Upper lobe of right lung (tissue), 1 donor: ENCODE data around the gene PEX19. TPM values are rescaled to one million over a fixed set of nuclear protein-coding genes. Genes with fewer than 3 reads are reported as not detected.

Source experiments
- ATAC-seq: fragments of 200-7000 bp; cut with Tn5 transposase; one replicate; pipeline ENCODE4 v1.9.1; 2020; ENCODE audit warnings: mild to moderate bottlenecking, moderate library complexity
- DNase-seq: peaks from one replicate; pipeline ENCODE4 v3.0.0-alpha.2; 2020
- H3K27ac ChIP-seq: fragments of 200-600 bp; one replicate; pipeline ENCODE4 v1.8.0; 2022
- H3K27me3 ChIP-seq: fragments of 200-600 bp; one replicate; pipeline ENCODE4 v1.8.0; 2022; ENCODE audit warnings: mild to moderate bottlenecking
- H3K36me3 ChIP-seq: fragments of 200-600 bp; one replicate; pipeline ENCODE4 v1.8.0; 2022
- H3K4me1 ChIP-seq: fragments of 200-600 bp; one replicate; pipeline ENCODE4 v1.8.0; 2022
- H3K4me3 ChIP-seq: fragments of 200-600 bp; one replicate; pipeline ENCODE4 v1.8.0; 2022; ENCODE audit warnings: mild to moderate bottlenecking
- H3K9me3 ChIP-seq: fragments of 200-600 bp; one replicate; pipeline ENCODE4 v1.8.0; 2022
- intact Hi-C: fragments of 100-400 bp; cut with DNase I; formaldehyde crosslinking; loops from one replicate; pipeline ENCODE4 v1.11.0; 2022
- total RNA-seq: library from RNA; stranded (reverse); fragmentation: NEBNext Ultra II Directional; extraction: Animal tissue kit (Norgen Biotek cat#: 25700); gene quantifications from one replicate; pipeline ENCODE4 v1.2.1, GENCODE V29; 2021
- TF ChIP-seq, protein P1 (sequence below): fragments of 200-600 bp; IDR thresholded peaks from one replicate; pipeline ENCODE4 v1.8.0; 2022; ENCODE audit warnings: antibody characterized with exemption
- donor health status: DM: no; HTN: yes; CAD: no; lungs with severe emphysema.

Gene PEX19
- total RNA-seq, 1 donor from 2014 or later: 64.2 TPM

DNA sequence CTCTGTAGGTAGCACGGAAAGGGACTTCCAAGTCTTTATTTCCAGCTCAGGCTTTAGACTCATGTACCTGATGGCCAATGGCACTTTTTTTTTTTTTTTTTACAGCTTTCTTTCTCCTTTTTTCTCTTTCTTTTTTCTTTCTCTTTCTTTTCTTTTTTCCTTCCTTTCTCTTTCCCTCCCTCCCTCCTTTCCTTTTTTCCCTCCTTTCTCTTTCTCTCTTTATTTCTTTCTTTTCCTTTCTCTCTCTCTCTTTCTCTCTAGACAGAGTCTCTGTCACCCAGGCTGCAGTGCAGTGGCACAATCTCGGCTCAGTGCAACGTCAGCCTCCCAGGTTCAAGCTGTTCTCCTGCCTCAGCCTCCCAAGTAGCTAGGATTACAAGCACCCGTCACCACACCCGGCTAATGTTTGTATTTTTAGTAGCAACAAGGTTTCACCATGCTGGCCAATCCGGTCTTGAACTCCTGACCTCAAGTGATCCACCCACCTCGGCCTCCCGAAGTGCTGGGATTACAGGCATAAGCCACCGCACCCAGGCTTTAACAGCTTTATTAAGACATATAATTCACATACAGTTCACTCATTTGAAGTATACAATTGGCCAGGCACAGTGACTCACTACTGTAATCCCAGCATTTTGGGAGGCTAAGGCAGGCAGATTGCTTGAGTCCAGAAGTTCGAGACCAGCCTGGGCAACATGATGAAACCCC is 17.5 kb downstream of the PEX19 start:
- H3K4me1 ChIP-seq: peaks cover 3% of the 10 kb centered on the region
- H3K4me3 ChIP-seq: no peak overlapping the region
- H3K9me3 ChIP-seq: no peaks in the 10 kb centered on the region
- TF ChIP-seq, protein P1, sequence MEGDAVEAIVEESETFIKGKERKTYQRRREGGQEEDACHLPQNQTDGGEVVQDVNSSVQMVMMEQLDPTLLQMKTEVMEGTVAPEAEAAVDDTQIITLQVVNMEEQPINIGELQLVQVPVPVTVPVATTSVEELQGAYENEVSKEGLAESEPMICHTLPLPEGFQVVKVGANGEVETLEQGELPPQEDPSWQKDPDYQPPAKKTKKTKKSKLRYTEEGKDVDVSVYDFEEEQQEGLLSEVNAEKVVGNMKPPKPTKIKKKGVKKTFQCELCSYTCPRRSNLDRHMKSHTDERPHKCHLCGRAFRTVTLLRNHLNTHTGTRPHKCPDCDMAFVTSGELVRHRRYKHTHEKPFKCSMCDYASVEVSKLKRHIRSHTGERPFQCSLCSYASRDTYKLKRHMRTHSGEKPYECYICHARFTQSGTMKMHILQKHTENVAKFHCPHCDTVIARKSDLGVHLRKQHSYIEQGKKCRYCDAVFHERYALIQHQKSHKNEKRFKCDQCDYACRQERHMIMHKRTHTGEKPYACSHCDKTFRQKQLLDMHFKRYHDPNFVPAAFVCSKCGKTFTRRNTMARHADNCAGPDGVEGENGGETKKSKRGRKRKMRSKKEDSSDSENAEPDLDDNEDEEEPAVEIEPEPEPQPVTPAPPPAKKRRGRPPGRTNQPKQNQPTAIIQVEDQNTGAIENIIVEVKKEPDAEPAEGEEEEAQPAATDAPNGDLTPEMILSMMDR: no peak
- no peak overlapping the region for H3K27ac ChIP-seq
- ATAC-seq (no peak), DNase-seq (no peak)
- H3K36me3 ChIP-seq: no peaks in the 10 kb centered on the region
- no peaks in the 10 kb centered on the region for H3K27me3 ChIP-seq
- intact Hi-C loops: no loop called here

DNA sequence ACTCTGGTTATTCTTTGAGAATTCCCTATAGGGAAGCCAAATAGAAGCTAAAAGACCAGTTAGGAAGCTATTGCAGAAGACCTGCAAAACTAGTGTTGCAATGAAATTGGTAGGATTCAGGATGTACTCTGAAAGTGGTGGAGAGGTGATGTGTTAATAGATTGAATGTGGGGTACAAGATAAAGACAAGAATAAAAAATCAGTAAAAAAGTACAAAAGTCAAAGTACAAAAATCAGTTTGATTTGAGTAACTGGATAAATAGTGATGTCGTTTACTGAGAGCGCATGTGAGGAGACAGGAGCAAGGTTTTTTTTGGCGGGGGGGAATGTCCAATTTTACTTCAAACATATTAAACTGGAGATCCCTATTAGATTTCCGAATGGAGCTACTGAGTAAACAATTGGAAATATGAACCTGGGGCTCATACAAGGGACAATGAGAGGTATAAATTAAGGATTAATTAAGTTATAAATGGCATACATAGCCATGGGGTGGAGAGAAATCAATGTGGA is 20.1 kb downstream of the PEX19 start:
- no peak for ATAC-seq
- Histone ChIP-seq H3K27ac (no peak overlapping the region), H3K9me3 (no peaks in the 10 kb centered on the region), H3K4me3 (no peak overlapping the region), H3K36me3 (no peaks in the 10 kb centered on the region), H3K4me1 (peaks cover 19% of the 10 kb centered on the region), H3K27me3 (no peaks in the 10 kb centered on the region)
- TF ChIP-seq, protein P1: no peak
- no peak for DNase-seq
- intact Hi-C loops: no loop called here

DNA sequence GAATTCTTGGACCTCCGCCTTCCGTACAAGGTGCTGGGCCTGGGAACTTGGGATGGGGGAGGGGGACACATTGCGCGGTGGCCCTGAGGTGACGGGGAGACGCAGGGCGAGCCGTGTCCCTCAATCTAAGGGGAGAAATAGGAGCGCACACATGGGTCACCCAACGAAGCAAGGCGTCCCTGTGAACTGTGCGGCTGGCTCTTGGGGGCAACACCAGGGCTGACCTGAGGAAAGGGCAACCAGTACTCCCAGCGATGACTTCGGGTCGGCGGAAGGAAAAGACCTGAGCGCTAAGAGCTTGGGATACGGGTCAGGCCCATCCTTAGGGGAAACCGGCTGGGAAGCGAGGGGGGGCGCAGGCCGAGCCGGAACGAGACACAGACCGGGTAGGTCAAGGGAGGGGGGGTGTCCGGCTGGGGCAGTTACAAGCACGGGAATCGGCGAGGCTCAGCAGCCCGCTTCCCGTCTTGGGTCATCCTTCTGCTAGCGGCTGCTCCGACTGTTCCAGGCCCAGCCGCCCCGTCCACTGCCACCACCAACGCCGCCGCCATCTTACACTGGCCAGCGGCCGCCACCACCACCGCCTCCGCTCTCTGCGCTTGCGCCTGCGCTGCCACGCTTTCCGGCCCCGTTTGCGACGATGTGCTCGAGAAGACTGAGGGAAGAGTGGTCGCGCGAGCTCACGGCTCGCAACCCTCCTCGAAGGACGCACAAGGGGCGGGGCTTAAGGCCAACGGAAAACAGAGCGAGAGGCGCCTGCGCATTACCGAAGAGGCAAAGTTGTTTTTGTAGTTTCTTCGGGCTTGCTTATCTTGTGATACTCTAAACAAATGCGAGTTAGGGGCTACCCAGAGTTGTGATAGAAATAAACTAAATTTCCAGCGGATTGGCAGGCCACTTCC is 22.8 kb downstream of the PEX19 start, which contains the start of gene DCAF8:
DCAF8 (minus strand) TSS at position 657 of the 902 bp plus-strand sequence. CDS start 18,541 bp downstream, outside the sequence.
- peak within 1 kb of the TSS; percentile 91 for H3K4me3 ChIP-seq
- TF ChIP-seq, protein P1: no peak
- DNase-seq: peak; percentile 99
- H3K9me3 ChIP-seq: no peaks in the 10 kb centered on the region
- peak; percentile 99 for ATAC-seq
- no peaks in the 10 kb centered on the region for H3K27me3 ChIP-seq
- peaks cover 8% of the 10 kb centered on the region for H3K36me3 ChIP-seq
- intact Hi-C loops: no loop called here
- peaks cover 32% of the 10 kb centered on the region for H3K4me1 ChIP-seq
- peak within 1 kb of the TSS; percentile 97 for H3K27ac ChIP-seq

DNA sequence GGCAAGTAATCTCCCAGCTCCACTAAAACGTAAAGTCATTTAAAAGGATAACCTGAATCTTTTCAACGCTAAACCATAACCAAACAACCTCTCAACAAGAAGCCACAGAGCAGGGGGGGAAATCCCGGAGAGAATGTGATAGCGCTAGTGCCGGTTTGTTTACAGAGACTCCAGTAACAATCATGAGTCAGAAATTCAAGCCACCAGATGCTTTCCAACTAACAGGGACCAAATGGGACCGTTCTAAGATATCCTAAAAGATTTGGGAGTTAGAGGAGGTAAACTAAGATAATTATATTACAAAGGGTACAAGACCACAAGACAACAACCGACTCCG is 23.4 kb downstream of the PEX19 start:
- peak overlapping the region; percentile 91 for H3K4me3 ChIP-seq
- H3K27ac ChIP-seq: peak overlapping the region; percentile 97
- H3K9me3 ChIP-seq: no peaks in the 10 kb centered on the region
- ATAC-seq (peak; percentile 22), DNase-seq (no peak)
- H3K4me1 ChIP-seq: peaks cover 38% of the 10 kb centered on the region
- H3K36me3 ChIP-seq: peaks cover 8% of the 10 kb centered on the region
- no peaks in the 10 kb centered on the region for H3K27me3 ChIP-seq
- TF ChIP-seq, protein P1: no peak
- intact Hi-C loops: no loop called here

DNA sequence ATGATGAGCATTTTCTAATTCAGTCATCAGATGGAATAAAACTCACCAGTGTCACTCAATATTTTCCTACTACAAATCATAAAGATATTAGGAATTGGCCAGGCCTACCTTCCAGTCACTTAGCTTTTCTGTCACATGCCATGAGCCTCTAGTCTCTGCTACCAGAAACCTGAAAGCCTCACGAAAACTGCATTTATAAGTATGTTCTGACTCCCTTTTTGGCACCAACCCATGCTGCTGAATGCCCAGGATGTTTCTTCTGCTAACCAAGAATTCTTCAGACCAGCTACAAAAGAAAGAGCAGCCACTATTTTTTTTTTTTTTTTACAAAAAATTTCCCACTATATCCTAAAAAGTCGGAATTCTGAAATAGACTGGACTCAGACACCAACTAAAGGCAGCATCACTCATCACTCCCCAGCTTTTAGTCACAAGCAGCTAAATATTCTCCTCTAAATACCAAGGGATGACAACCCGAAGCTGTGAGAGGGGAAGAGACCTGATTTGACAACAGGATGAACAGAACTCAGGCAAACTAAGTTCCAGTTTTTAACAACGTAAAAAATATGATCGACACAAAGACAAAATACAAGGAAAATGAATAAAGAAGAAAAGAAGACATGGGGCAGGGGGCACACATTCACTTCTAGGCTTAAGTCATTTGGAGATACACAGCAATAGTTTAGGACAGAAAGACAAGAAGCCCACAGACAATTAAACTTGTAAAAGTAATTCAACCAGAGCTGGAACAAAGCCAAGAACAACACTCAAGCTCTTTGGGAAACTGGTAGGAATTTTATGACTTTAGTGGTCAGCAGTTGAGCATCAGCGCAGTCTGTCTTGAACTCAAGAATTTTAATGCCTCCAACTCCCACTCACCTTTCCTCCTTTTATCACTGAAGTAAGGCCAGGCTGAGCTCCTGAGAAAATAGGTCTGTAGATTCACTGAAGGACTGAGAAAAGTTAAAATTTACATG is 24.2 kb downstream of the PEX19 start:
- no peaks in the 10 kb centered on the region for H3K27me3 ChIP-seq
- DNase-seq (no peak), ATAC-seq (no peak)
- H3K36me3 ChIP-seq: peaks cover 8% of the 10 kb centered on the region
- H3K9me3 ChIP-seq: no peaks in the 10 kb centered on the region
- H3K4me1 ChIP-seq: peaks cover 43% of the 10 kb centered on the region
- TF ChIP-seq, protein P1: no peak
- intact Hi-C loops: no loop called here
- H3K4me3 ChIP-seq: peak overlapping the region; percentile 91
- H3K27ac ChIP-seq: peak overlapping the region; percentile 97
